Activated CD4-positive, CD25-positive, alpha-beta regulatory T cell treated with anti-CD3 and anti-CD28 coated beads, Interleukin-2, amount 50 U/mL, for 72 hours (primary cell): ENCODE data around the gene WTAP.
"Not testable (repeated sequence)": the region's sequence is repeated elsewhere in the genome, so short reads cannot be mapped to it uniquely, and the experiment has no call there.

ENCODE experiments used
- DNase-seq: peaks from one replicate; pipeline ENCODE4 v3.0.0; 2021

WTAP gene

DNA sequence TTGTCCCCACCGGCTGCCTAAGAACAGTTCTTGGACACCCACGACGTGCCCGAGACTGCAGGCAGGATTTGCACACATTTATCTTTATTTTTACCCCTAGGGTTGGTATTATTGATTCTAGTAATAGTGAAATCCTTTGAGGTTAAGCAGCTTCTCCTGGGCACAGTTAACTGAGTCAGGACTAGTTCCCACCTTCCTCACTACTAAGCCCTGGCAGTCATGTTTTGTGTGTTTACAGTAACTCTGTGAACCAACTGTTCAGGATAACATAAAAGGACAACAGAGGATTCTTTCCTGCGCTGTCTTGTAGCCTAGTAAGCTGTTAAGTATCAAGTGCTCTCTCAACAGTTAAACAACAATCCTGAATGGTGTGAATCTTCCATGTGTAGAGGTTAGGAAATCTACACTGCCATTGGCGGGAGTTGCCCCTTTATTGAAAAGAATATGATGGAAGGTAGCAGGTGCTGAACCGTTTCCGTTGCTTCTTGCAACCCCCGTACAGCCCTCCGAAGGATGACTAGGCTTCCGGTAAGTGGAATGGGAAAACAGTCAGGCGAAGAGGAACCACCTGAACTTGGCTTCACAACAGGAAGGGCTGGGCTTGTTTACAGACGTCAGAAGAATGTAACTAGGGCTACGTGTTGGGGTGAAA is 33.3 kb upstream of the WTAP start:
- no peak for DNase-seq

DNA sequence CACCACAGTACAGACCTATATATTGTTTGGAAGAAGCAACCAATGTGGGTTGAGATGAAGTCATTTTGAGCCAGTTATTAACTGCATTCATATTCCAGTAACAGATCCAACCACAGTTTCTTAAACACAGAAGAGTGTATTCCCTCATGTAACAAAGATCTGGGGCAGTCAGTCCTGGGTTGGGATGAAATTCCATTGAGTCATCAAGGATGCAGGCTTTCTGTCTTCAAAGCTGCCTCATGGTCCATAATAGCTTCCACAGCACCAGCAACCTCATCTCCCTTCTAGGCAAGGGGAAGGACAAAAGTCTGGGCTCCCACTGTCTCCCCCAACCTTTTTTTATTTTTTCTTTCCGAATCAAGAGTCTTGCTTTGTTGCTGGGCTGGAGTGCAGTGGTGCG is 31.3 kb upstream of the WTAP start:
- DNase-seq, result no peak

DNA sequence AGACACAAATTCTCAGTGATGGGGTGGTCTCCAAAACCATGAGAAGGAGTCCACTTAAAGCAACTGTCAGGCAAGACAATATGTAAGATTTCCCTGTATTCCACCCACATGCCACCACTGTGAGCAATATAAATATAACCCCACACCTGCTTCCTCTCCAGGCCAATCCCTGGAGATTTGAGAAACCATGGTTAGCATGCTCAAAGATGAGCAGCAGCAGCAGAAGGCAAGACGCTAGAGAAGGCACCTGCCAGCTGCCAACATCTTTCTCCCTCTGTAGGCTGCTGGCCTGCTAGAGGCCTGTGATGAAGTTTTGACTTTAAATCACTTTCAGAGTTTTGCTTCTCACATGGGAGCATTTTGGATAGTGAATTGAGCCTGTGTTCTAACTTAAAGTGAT is 26.3 kb upstream of the WTAP start:
- DNase-seq, result no peak

DNA sequence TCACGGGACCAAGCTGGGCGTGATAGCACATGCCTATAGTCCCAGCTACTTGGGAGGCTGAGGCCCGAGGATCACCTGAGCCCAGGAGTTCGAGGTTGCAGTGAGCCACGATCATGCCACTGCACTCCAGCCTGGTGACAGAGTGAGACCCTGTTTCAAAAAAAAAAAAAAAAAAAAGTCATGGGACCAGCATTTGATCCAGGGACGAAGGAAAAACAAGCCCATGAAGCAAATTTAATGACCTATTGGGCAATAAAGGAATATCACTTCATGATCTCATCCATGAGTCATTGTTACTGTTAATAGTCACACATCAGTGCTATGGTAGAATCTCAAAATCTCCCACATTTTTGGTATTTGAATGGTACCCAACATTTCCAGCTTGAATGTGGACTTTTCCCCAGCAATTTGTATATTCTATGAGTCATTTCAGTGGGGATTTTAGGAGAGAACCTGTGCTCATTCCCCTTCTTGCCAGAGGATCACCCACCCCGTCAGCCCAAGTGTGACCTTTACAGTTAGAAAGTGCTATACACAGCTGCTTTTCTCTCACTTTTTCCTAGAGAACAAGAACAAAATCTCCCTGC is 25.8 kb upstream of the WTAP start:
- no peak for DNase-seq

DNA sequence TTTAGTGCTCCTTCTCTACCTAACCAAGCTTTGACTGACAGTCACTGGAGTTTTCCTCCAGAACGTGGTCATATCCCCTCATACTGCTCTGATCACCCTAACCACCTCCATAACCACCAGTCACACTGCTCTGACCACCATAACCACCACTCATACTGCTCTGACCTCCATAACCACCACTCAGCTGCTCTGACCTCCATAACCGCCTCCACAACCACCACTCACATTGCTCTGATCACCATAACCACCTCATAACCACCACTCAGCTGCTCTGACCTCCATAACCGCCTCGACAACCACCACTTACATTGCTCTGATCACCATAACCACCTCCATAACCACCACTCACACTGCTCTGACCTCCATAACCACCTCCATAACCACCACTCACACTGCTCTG is 16.7 kb upstream of the WTAP start:
- DNase-seq, result not testable (repeated sequence)

DNA sequence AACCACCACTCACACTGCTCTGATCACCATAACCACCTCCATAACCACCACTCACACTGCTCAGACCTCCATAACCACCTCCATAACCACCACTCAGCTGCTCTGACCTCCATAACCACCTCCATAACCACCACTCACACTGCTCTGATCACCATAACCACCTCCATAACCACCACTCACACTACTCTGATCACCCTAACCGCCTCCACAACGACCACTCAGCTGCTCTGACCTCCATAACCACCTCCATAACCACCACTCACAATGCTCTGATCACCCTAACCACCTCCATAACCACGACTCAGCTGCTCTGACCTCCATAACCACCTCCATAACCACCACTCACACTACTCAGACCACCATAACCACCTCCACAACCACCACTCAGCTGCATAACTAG is 14.9 kb upstream of the WTAP start:
- not testable (repeated sequence) for DNase-seq

DNA sequence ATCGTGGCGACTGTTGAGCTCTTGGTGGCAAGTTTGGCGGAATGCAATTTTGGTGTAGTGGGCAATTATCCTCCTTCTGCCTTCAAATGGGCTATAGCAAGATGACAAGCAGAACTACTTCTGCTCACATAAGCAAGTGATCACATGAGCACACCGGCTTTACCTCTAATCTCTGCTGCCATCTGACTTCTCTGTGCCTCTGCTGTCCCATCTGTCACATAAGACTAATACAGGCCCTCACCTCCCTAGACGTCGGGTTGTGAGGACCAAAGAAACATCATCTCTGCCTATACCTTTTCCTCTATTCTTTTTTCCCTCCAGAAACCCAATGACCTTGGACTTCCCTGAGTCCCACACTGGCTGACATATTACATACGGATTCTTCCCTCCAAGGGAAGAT is 13.3 kb upstream of the WTAP start:
- no peak for DNase-seq

DNA sequence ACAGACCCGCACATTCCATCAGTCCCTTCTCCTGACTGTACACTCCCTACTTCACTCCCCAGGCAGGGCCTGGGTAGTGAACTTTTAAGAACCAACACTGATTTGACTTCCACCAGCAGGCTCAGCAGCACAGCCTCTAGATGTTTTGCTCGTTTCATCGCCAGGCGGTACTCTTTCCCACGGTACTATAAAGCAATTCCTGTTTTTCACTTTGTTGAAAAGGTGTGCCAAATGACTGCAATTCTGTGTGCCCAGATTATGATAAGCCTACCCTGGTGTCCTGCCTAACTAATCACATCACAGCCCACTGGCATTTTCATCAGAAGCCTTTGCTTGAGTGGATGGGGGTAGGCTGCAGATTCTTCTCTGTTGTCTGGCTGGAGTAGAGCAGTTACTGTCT is 12.9 kb upstream of the WTAP start:
- no peak for DNase-seq

DNA sequence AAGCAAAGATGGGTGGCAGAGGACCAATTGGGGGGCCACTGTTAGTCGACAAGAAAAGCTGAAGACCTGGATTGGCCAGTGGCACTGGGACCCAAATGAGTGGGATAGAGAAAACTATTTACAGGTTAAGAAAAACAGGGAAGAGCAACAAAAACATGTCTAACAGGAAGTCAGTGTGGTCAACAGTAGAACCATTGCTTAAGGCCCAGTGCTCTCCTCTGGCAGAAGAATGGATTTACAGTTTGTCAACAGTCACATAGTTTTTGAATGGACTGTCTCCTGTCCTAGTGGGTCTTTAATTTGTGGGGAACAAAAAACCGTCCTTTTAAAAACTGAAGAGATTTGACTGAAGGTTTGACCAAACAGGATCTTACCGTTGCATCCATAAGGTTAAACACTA is 12.1 kb upstream of the WTAP start:
- DNase-seq, result no peak

DNA sequence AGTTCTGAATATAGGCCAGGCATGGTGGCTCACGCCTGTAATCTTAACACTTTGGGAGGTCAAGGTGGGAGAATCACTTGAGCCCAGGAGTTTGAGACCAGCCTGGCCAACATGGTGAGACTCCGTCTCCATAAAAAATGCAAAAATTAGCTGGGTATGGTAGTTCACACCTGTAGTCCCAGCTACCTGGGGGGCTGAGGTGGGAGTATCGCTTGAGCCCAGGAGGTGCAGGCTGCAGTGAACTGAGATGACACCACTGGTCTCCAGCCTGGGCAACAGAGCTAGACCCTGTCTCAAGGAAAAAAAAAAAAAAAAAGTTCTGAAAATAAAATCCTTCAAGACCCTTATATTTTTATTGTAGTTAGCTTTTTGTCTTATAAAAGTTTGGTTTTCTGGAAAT is 11.7 kb upstream of the WTAP start:
- DNase-seq, result no peak

DNA sequence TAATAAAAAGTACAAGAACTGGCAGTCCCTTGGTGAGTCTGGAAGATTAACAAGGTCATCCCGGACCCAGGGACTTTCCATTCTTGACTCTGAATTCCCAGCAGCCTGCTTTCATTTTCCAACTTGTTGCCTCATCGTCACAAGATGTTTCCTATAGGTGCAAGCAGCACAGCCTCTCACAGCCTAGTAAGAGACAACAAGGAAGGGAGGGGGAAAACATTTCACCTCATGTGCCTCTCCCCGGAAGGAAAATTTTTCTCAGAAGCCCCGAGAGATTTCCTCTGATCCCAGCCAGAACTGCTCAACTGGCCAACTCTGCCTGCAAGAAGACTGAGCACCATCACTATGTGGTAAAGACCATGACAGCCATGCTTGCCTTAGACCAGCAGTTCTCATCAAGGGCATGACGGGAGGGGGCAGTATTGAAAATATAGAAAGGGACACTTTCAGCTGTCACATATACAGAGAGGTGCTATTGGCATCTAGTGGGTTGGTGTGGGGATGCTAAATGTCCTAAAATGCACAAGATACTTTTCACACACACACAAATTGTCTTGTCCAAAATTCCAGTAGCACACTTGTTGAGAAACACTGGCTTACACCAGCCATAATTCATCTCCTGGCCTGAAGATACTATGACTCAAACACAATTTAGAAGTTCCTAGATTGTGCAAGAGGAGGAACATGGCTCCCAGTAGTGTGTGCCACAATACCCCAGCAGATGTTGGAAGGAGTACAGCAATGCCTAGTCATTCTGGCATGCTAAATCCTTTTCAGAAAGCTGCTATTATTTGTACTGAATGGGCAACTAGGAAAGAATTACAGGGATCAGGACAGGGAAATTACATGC is 10.8 kb upstream of the WTAP start:
- DNase-seq, result no peak

DNA sequence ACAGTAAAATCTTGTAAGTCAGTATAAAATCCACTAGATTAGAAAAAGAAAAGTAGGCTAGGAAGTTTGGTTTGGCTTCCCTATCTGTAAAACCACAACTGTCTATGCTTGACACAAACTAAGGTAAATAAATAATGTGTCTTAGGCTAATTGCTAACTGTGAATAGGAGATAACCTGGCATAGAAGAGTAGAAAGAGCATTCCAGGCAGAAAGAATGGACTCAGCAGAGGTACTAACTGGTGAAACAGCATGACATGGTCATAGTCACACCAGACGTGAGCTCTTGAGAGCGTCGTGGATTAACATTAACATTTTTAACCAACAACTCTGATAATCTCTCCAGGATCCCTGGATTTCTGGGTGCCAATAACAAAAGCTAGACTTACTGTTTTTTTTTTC is 8.7 kb upstream of the WTAP start:
- no peak for DNase-seq

DNA sequence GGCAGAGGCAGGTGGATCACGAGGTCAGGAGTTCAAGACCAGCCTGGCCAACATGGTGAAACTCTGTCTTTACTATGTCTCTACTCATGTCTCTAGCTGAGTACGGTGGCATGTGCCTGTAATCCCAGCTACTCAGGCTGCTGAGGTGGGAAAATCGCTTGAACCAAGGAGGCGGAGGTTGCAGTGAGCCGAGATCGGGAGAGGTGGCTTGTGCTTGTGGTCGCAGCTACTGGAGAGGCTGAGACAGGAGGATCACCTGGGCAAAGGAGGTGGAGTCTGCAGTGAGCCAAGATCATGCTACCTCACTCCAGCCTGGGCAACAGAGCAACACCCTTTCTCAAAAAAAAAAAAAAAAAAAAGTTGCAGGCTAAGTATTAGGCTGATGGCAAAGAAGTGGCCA is 8.0 kb upstream of the WTAP start:
- no peak for DNase-seq

DNA sequence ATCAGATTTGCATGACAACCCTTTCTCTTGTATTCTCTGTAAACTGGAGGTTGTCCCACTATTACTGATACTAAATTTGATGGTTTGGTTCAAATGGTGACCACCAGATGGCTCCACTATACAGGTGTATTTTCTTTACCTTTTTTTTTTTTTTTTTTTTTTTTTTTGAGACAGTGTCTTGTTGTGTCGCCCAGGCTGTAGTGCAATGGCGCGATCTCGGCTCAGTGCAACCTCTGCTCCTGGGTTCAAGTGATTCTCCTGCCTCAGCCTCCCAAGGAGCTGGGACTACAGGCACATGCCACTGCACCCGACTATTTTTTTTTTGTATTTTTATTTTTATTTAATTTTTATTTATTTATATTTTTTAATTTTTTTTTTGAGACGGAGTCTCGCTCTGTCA is 6.6 kb upstream of the WTAP start:
- DNase-seq, result no peak

DNA sequence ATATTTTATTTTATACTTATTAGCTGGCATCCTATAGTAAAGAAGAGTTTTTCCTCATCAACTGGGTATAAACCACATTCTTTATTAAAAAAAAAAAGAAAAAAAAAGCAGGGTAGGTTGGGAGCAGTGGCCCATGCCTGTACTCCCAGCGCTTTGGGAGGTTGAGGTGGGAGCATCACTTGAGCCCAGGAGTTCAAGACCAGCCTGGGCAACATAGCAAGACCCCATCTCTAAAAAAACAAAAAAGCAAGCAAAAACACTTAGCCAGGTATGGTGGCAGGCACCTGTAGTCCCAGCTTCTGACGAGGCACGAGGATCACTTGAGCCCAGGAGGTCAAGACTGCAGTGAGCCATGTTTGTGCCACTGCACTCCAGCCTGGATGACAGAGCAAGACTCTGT is 5.3 kb upstream of the WTAP start:
- DNase-seq, result not testable (repeated sequence)

DNA sequence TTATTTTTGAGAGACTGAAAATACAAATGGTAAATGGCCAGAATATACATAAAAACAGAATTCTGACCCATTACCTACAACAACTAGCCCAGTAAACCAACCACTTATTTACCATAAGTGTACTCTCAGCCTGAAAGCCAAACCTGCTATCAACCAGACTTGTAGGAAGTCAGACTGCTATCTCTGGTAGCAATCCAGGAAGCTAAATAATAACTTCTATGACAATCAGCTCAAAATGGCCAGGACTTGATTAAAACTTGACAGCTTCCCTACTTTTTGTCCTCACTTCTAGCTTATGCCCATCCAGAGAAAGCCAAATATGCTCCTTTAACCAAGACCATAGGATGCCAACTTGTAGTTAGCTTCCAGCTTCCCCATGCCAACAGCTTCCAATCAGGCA is 4.7 kb upstream of the WTAP start:
- DNase-seq, result no peak

DNA sequence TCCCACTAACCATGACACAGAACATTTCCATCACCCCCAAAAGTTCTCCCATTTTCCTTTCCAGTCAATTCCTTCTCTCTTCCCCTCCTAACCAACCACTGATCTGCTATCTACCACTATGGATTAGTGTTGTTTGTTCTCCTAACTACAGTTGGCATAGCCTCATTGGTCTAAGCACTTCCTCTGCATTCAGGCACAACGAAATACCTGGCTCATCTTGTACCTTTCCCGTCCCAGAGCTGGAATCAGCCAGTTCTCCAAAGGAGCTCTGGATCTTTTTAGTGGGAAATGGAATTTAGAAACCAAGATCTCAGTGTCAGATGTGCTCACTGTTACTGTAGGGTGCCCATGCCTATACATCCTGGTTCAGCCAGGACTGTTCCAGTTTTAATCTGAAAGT is 4.0 kb upstream of the WTAP start:
- DNase-seq, result no peak

DNA sequence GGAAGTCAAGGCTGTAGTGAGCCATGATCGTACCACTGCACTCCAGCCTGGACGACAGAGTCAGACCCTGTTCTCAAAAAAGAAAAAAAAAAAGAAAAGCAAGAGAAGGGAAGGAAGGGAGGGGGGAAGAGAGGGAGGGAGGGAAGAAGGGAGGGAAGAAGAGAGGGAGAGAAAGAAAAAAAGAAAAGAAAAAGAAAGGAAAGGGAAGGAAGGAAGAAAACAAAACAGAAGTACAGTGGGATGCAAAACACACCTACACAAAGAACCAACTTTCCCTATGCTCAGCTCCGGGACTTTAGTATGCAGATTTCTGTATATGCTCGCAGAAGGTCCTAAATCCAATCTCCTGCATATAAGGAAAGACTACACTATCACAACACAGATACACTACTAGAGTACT is 2.5 kb upstream of the WTAP start:
- no peak for DNase-seq

DNA sequence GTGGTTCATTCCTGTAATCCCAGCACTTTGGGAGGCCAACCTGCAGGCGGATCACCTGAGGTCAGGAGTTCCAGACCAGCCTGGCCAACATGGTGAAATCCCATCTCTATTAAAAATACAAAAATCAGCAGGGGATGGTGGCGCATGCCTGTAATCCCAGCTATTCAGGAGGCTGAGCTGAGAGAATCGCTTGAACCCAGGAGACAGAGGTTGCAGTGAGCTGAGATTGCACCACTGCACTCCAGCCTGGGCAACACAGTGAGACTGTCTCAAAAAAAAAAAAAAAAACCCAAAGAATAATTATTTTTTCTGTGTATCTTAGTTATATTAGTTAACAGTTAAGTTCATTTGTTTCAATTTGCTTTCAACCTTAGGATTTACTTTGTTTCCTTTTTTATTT is 2.1 kb upstream of the WTAP start:
- DNase-seq, result not testable (repeated sequence)

DNA sequence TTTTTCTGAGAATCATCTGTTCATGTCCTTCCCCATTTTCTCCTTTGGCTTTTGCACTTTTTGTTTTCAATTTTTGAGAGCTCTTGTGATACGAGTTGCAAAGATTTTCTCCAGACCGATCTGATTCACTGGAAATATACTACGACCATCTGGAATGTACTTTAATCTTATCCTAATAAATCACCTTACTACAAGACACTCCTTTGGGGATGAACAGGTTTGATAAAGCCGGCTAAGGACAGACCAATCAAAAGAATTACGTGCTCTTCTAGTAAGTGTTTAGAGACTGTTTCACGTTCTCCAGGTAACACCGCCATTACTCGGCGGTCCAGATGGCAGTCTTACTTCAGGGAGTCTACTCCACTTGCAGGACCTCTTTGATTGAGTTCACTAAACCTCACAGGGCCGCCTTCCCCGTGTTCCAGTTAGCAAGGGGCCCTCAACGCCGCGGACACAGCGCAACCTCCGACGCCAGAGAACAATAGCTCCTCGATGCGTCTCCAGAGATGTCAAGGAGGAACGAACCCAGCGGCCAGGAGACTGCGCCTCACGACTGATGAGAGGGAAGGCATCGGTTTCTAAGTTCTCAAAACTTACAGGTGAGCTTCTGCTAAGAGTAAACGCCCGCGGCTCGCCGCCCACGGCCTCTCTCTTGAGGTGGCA is 920 bp upstream of the WTAP start:
- DNase-seq, result no peak

DNA sequence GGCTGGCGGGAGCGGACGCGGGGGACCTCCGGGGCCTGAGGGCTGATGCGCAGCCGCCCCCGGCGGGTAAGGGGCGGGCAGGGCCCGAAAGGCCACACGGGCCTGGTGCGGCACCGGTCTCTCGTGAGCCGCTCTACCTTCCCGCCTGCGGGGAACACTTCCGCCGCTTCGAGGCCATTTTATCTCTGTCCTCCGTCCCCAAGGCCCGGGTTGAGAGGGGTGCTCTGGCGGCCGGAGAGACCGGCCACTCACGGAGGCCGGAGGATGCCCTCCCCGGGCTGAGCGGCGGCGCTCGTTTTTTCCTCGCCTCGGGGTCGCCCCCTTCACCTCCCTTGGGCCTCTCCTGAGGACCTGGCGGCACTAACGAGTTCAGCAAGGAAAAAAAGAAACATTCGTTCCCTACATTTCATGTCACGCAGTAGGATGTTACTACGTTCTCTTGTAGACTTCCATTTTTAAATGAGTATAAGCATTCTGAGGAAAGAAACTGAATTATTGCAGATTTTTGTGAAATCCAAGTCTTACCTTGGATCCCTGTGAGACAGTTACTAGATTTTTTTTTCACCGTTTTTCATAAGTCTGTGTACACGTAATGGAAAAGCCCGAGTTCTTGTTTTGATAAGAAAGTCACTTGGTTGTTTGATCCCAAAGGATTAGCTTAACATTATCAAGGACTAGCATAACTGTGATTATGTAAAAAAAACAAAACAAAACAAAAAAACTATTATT is 575 bp downstream of the WTAP start:
- no peak for DNase-seq

DNA sequence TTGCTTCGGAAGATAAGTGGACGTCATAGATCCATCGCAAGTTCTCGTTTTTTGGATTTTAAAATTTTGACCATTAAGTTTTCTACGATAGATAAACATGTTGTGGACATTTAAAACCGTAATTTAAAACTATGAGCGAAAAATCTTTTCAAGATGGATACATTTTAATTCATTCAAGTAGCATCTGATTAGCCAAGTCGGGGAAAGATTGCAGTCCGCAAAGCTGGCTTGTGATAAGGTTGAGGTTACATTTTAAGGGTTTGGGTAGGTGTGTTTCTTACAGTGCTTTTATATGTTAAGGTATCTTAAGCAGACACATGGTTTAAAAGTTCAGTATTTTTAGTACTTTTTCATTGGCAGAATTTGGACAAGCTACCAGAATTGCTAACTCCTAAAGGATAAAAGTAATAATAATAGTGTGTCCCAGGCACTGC is 1.2 kb downstream of the WTAP start:
- no peak for DNase-seq
